Renal cortical epithelial cell (primary cell): ENCODE measurements around the gene SEPTIN5. TPM values are rescaled to one million over a fixed set of nuclear protein-coding genes. Genes with fewer than 3 reads are reported as not detected.
A peak's percentile ranks its signal among the peaks of the same experiment; 100 is the strongest.

Experiments used
- DNase-seq: peaks from one replicate; pipeline ENCODE4 v3.0.0-alpha.2; 2011; ENCODE audit warnings: low read depth
- total RNA-seq: library from RNA; depleted of rRNA; stranded (reverse); fragments of >200 nt; gene quantifications from 2 replicates; pipeline ENCODE4 v1.2.3, GENCODE V29; 2014

SEPTIN5 gene
- total RNA-seq, 1 donor from 2014 or later: 1.1 TPM

GRCh38 chr22:19748139-19748538, 33.8 kb downstream of the SEPTIN5 start:
- DNase-seq: no peak

GRCh38 chr22:19748991-19749664, 34.8 kb downstream of the SEPTIN5 start:
- no peak for DNase-seq

GRCh38 chr22:19749876-19750275, 35.6 kb downstream of the SEPTIN5 start:
- no peak for DNase-seq

GRCh38 chr22:19750507-19751490, 36.5 kb downstream of the SEPTIN5 start:
- peak; percentile 21 for DNase-seq

- no peak for DNase-seq
These were observed 37.4 kb downstream of the SEPTIN5 start for GRCh38 chr22:19751497-19752245.

- no peak for DNase-seq
These were observed 39.0 kb downstream of the SEPTIN5 start for GRCh38 chr22:19753090-19753842.

- DNase-seq: no peak
These were observed 39.8 kb downstream of the SEPTIN5 start for GRCh38 chr22:19753996-19754700.

GRCh38 chr22:19754701-19755144, 40.4 kb downstream of the SEPTIN5 start:
- no peak for DNase-seq

- no peak for DNase-seq
These were observed 40.9 kb downstream of the SEPTIN5 start for GRCh38 chr22:19755145-19755710.

GRCh38 chr22:19755722-19756287, 41.5 kb downstream of the SEPTIN5 start:
- no peak for DNase-seq

- no peak for DNase-seq
These were observed 42.2 kb downstream of the SEPTIN5 start for GRCh38 chr22:19756288-19757128.

- no peak for DNase-seq
These were observed 43.1 kb downstream of the SEPTIN5 start for GRCh38 chr22:19757140-19757984.

GRCh38 chr22:19757985-19758895, 43.9 kb downstream of the SEPTIN5 start:
- DNase-seq: no peak

GRCh38 chr22:19758896-19759426, 44.7 kb downstream of the SEPTIN5 start:
- DNase-seq: no peak

- no peak for DNase-seq
These were observed 45.2 kb downstream of the SEPTIN5 start for GRCh38 chr22:19759427-19760057.
